Thyroid gland (tissue), 4 donors: Measurements from ENCODE around the gene C20orf204.

ENCODE experiments used
- CTCF ChIP-seq, 6 experiments: fragments of 200-600 bp in 3 of 6; fragments of 450-650 bp in 3 of 6; sonication (generic) in 3 of 6; IDR thresholded peaks; one replicate each; pipeline ENCODE4 v1.5.1; 2016 to 2019; ENCODE audit warnings: antibody characterized with exemption in 6 of 6, mild to moderate bottlenecking in 2 of 6, inconsistent platforms in 1 of 6, moderate library complexity in 1 of 6
- POLR2A ChIP-seq, 2 donors: fragments of 450-650 bp; IDR thresholded peaks; one replicate each; pipeline ENCODE4 v1.6.1; 2017; ENCODE audit warnings: antibody characterized with exemption in 2 of 2, mild to moderate bottlenecking in 2 of 2, moderate library complexity in 1 of 2

- TF ChIP-seq CTCF (IDR thresholded peaks at IDR 0.05) (no peak), POLR2A (IDR thresholded peaks at IDR 0.05) (no peak)
Measured at GRCh38 chr20:64047968-64048401, 12.0 kb downstream of the C20orf204 start.
